Esophagus (tissue), 2 donors: ENCODE measurements around the gene MRPS17. TPM values are rescaled to one million over a fixed set of nuclear protein-coding genes. Genes with fewer than 3 reads are reported as not detected.
"Not testable (repeated sequence)": the region's sequence is repeated elsewhere in the genome, so short reads cannot be mapped to it uniquely, and the experiment has no call there.

Source experiments
- H3K27ac ChIP-seq, 2 donors: one replicate each; pipeline ENCODE4 v1.5.1; 2013; ENCODE audit warnings: low read depth in 2 of 2, mild to moderate bottlenecking in 2 of 2, inconsistent platforms in 1 of 2, low read length in 1 of 2, moderate library complexity in 1 of 2
- H3K27me3 ChIP-seq, 2 donors: one replicate each; pipeline ENCODE4 v1.6.1; 2013; ENCODE audit warnings: low read length in 2 of 2, control low read depth in 1 of 2, mild to moderate bottlenecking in 1 of 2; ENCODE audit not compliant: insufficient read depth in 2 of 2, control insufficient read depth in 1 of 2
- H3K36me3 ChIP-seq, 2 donors: one replicate each; pipeline ENCODE4 v1.6.1; 2013; ENCODE audit warnings: low read length in 1 of 2; ENCODE audit not compliant: control insufficient read depth in 2 of 2, insufficient read depth in 2 of 2
- H3K4me1 ChIP-seq, 2 donors: one replicate each; pipeline ENCODE4 v1.6.1; 2013; ENCODE audit warnings: low read length in 1 of 2; ENCODE audit not compliant: control insufficient read depth in 2 of 2, insufficient read depth in 2 of 2
- H3K4me3 ChIP-seq, 2 donors: one replicate each; pipeline ENCODE4 v1.5.1; 2013; ENCODE audit warnings: low read length in 2 of 2, mild to moderate bottlenecking in 2 of 2, low read depth in 1 of 2, moderate library complexity in 1 of 2
- H3K9me3 ChIP-seq, 2 donors: one replicate each; pipeline ENCODE4 v1.6.1; 2013; ENCODE audit warnings: mild to moderate bottlenecking in 2 of 2, low read depth in 1 of 2, low read length in 1 of 2, moderate library complexity in 1 of 2; ENCODE audit not compliant: control insufficient read depth in 2 of 2, insufficient read depth in 1 of 2
- WGBS, 2 donors: extraction: QIAGEN DNeasy Blood & Tissue Kit; methylation state at CpG; one replicate each; pipeline ENCODE4 v1.1.7; 2013; 5-methylcytosine and 5-hydroxymethylcytosine counted together
- polyA plus RNA-seq, 2 donors: library from polyadenylated mRNA; stranded (reverse); fragments of 200-250 nt; gene quantifications; one replicate each; pipeline ENCODE4 v1.2.3, GENCODE V29; 2013
- donor health status: healthy with polysubstance abuse.
- donor health status: Bipolar disorder and iron deficiency.

MRPS17 gene
- polyA plus RNA-seq: 10 to 100 TPM in 1 of 2 donors, 1 to 10 TPM in 1; 9.8 to 12.7 TPM

DNA sequence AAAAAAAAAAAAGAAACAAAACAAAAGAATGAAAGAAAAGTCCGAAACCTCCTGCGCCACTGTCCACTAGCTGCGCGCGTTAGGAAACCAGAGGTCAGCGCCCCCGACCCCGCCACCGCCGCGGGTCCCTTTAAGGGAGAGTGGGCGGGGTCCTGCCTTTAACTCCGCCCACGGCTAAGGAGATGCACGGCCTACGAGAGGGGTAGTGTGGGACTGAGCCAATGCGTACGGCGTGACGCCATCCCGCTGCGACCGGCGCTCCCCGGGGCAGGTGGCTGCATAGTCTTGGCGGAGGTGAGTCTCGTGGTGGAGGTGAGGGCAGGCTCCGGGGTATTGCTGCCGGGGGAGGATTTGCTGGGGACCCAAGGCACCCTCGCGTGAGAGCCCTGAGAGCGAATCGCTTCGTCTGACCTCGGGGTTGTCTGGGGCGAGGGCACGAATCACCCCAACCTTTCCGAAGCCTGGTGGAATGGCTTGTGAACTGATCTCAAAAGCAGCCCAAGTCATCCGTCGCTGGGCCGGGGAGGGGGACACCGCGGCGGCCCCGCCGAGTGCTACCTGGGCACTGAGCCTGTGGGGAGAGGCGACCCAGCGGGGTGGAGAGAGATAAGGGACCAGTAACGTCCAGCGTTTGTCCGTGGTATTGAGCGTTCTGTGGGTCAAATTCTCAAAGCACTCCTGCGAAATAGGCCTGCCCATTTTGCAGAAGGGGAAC is at the start of gene MRPS17:
MRPS17 (plus strand) TSS at position 241 of the 715 bp plus-strand sequence. CDS start 1,319 bp downstream, outside the sequence.
- H3K27me3 ChIP-seq: no peaks in the 10 kb centered on the region
- peak within 1 kb of the TSS; percentile 79 to 89 for H3K27ac ChIP-seq
- WGBS, 2 donors: 1% methylated on average over 49 to 53 of the region's 53 CpGs

DNA sequence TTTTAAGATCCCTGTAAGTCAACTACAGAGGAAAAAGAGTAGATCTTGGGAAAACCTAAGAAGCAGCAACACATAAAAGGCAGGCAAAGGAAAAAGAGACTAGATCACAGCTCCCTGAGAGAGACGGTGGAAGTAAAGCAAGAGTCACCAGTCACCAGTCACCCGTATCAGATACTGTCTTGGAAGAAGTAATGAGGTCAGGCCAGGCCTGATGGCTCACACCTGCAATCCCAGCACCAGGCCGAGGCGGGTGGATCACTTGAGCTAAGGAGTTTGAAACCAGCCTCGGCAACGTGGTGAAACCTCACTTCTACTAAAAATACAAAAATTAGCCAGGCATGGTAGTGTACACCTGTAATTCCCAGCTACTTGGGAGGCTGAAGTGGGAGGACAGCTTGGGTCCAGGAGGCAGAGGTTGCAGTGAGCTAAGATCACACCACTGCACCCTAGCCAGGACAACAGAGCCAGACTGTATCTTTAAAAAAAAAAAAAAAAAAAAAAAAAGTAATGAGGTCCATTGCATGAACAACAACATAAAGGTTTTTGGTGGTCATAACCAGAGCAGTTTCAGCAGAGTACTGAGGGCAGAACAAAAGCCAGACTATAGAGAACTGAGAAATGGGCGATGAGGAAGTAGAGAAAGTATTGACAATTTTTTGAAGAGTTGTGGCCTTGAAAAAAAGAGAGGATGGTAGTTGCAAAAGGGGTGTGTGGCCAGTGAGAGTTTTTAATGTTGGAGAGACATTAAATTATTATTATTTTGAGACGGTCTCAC is 47.5 kb upstream of the MRPS17 start:
- H3K36me3 ChIP-seq: peaks cover 0 to 2% of the 10 kb centered on the region in 2 donors
- 78 to 93% methylated on average over 2 to 8 of the region's 8 CpGs for WGBS, 2 donors
- no peak overlapping the region for H3K4me3 ChIP-seq
- no peaks in the 10 kb centered on the region for H3K4me1 ChIP-seq
- H3K27ac ChIP-seq: no peak overlapping the region
- H3K9me3 ChIP-seq: no peaks in the 10 kb centered on the region
- H3K27me3 ChIP-seq: no peaks in the 10 kb centered on the region

More for the DNA sequence above, at the start of gene MRPS17:
- no peaks in the 10 kb centered on the region for H3K4me1 ChIP-seq
- no peaks in the 10 kb centered on the region for H3K36me3 ChIP-seq
- peak within 1 kb of the TSS; percentile 80 to 84 for H3K4me3 ChIP-seq
- no peaks in the 10 kb centered on the region for H3K9me3 ChIP-seq

DNA sequence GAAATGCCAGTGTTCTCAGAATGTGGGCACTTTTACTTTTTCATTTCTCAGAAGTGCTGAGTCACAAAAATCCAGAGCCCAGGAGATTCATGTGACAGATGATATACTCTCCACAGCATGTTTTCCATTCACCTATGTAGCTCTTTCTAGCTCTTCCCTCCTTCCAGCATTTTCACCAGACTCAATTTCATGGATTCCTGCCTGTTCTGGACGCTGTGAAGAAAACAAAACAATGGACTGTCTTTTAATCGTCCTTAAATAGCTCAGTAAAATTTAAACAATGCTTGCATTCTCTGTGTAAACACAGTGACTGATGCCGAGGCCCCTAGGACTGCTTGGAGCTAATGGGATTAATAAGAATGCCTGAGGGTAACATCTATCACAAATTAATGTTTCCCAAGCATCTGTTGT is 38.9 kb upstream of the MRPS17 start:
- H3K4me1 ChIP-seq: no peaks in the 10 kb centered on the region
- H3K4me3 ChIP-seq: no peak overlapping the region
- H3K27ac ChIP-seq: no peak overlapping the region
- H3K9me3 ChIP-seq: no peaks in the 10 kb centered on the region
- 44 to 52% methylated on average over 3 of the region's 3 CpGs for WGBS, 2 donors
- peaks cover 0 to 1% of the 10 kb centered on the region in 2 donors for H3K36me3 ChIP-seq
- no peaks in the 10 kb centered on the region for H3K27me3 ChIP-seq

DNA sequence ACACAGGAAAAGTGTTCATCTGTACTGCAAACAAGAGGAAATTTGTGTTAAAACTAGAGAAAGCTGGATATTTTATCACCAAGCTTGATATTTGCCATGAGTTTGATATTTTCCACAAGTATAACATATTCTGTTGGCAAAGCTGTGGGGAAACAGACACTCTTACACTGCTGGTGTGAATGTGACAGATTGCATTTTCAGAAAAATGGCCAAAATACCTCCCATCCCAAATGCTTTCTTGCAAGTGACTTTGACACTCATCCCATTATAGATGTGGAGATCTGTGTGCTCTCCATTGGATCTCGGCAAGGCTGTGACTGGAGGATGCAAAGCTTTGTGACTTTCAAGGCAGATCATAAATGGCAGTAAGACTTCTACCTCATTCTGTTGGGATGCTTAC is 33.9 kb upstream of the MRPS17 start:
- Histone ChIP-seq H3K9me3 (no peaks in the 10 kb centered on the region), H3K27ac (no peak overlapping the region), H3K4me3 (no peak overlapping the region), H3K27me3 (no peaks in the 10 kb centered on the region), H3K36me3 (peaks cover 0 to 6% of the 10 kb centered on the region in 2 donors), H3K4me1 (no peaks in the 10 kb centered on the region)
- WGBS, 2 donors: 94 to 95% methylated on average over 1 of the region's 1 CpG

DNA sequence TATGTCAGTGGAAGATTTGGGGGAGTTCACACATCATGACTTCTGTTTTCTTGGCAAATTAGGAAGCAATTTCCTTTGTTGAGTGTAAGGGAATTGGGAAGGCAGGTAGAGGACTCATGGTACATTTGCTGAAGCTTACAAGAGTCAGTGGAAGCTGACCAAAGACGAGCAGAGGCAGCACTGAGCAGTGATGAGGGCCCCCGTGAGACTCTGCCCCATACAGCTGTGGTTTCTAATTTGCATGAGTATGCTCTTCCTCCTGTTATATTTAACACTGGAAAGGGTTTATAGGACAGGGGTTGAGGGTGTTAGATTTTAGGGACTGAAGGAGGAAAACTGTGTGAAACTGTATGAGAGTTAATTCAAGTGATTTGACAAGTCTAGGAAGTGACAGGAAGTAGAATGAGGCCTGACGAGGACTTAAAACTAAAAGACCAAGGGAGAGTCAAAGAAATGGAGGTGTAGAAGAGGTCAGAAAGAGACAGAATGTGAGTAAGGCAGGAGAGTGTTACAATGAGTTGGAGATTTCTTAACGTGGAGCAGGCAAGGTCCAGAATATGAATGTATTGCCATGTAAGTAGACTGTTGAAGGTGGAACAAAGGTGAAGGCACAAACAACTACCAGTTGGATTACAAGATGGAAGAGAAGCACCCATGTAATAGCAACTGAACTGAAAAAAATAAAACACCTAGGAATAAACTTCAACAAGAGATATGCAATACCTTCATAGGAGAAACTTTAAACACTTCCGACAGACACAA is 23.5 kb upstream of the MRPS17 start:
- H3K27me3 ChIP-seq: no peaks in the 10 kb centered on the region
- no peaks in the 10 kb centered on the region for H3K9me3 ChIP-seq
- H3K4me1 ChIP-seq: no peaks in the 10 kb centered on the region
- H3K36me3 ChIP-seq: peaks cover 0 to 2% of the 10 kb centered on the region in 2 donors
- H3K4me3 ChIP-seq: no peak overlapping the region
- 90 to 91% methylated on average over 5 of the region's 5 CpGs for WGBS, 2 donors
- no peak overlapping the region for H3K27ac ChIP-seq

DNA sequence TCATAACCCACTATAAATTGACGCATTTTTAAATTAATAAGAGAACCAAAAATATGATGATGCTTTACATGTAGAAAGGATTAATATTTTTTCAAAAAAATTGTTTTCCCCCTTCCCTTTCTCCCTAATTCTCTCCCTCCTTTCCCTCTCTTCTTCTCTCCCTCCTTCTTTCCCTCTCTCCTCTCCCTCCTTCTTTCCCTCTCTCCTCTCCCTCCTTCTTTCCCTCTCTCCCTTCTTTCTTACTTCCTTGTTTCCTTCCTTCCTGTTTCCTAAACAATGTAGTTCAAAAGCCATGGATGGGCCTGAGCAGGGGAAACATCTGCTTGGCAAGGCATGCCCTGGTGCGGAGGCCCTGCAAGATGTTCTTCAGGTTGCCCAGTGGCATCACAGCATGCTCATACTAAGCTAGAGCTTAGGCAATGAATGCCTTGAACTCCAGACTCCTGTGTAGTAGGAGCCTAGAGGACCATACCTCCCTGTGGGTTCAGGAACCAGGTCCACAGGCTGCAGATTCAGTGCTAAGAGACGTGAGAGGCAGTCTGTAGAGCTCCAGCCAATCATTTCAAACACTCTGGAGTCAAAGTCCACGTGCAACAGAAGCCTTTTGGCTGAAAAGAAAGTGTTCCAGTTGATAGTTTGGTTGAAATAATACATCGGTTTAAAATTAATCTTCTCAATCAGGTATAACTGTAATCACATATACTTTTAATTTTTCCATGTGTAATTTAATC is 20.1 kb upstream of the MRPS17 start:
- Histone ChIP-seq H3K9me3 (peaks cover 0 to 2% of the 10 kb centered on the region in 2 donors), H3K27ac (no peak overlapping the region), H3K4me3 (no peak overlapping the region), H3K27me3 (no peaks in the 10 kb centered on the region), H3K36me3 (peaks cover 0 to 3% of the 10 kb centered on the region in 2 donors), H3K4me1 (no peaks in the 10 kb centered on the region)
- 80 to 81% methylated on average over 5 of the region's 5 CpGs for WGBS, 2 donors

DNA sequence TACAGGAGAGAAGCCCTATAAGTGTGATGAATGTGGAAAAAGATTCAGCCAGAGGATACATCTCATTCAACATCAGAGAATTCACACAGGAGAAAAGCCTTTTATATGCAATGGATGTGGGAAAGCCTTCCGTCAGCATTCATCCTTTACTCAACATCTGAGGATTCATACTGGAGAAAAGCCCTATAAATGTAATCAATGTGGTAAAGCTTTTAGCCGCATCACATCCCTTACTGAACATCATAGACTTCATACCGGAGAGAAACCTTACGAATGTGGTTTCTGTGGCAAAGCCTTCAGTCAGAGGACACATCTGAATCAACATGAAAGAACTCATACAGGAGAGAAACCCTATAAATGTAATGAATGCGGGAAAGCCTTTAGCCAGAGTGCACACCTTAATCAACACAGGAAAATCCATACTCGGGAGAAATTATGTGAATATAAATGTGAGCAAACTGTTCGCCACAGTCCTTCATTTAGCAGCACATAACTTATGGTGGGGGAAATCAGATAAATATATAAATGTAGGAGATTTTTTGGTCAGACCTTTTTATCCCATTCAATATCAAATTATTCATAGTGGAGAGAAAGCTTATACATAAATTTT is 12.1 kb upstream of the MRPS17 start:
- Histone ChIP-seq H3K9me3 (peaks cover 2 to 5% of the 10 kb centered on the region in 2 donors), H3K27ac (no peak overlapping the region)
- WGBS, 2 donors: 88 to 92% methylated on average over 7 of the region's 7 CpGs

DNA sequence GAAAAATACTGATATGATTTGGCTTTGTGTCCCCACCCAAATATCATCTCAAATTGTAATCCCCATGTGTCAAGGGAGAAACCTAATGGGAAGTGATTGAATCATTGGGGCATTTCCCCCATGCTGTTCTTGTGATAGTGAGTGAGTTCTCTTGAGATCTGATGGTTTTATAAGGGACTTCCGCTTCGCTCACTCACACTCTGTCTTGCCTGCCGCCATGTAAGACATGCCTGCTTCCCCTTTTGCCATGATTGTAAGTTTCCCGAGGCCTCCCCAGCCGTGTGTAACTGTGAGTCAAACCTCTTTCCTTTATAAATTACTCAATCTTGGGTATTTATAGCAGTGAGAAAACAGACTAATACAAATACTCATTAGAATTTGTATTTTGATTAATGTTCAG is 5.1 kb upstream of the MRPS17 start:
- H3K36me3 ChIP-seq: no peaks in the 10 kb centered on the region
- 85 to 87% methylated on average over 5 of the region's 5 CpGs for WGBS, 2 donors

More for the DNA sequence above, 12.1 kb upstream of the MRPS17 start:
- Histone ChIP-seq H3K4me3 (no peak overlapping the region), H3K4me1 (no peaks in the 10 kb centered on the region), H3K36me3 (no peaks in the 10 kb centered on the region), H3K27me3 (no peaks in the 10 kb centered on the region)

DNA sequence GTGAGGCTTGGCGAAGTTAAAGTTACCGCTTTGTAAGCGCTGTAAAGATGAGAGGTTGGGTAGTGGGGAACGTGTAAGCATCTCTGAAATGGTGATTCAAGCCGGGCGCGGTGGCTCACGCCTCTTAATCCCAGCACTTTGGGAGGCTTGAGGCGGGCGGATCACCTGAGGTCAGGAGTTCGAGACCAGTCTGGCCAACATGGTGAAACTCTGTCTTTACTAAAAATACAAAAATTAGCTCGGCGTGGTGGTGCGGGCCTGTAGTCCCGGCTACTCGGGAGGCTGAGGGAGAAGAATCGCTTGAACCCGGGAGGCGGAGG is 635 bp downstream of the MRPS17 start:
- not testable (repeated sequence) for H3K36me3 ChIP-seq, H3K4me1 ChIP-seq, H3K9me3 ChIP-seq, H3K27me3 ChIP-seq
- WGBS, 2 donors: 32 to 35% methylated on average over 19 of the region's 19 CpGs
- Histone ChIP-seq H3K27ac (peak overlapping the region; percentile 79 to 89), H3K4me3 (peak overlapping the region; percentile 80 to 84)

More for the DNA sequence above, 5.1 kb upstream of the MRPS17 start:
- Histone ChIP-seq H3K9me3 (peaks cover 0 to 3% of the 10 kb centered on the region in 2 donors), H3K27ac (no peak overlapping the region), H3K4me3 (no peak overlapping the region), H3K4me1 (no peaks in the 10 kb centered on the region), H3K27me3 (no peaks in the 10 kb centered on the region)
